ENCODE data around the gene SMOC2.

GRCh38 chr6:168498161-168498843 lies 57.3 kb downstream of the SMOC2 start:
- TF ChIP-seq CTCF (IDR thresholded peaks at IDR 0.05) (no peak), POLR2A (IDR thresholded peaks at IDR 0.05) (no peak), POLR2AphosphoS5 (IDR thresholded peaks at IDR 0.05) (no peak)

All from breast epithelium (tissue), 3 donors.